PC-3 (cell line): ENCODE measurements around the gene RSL1D1.

Source experiments
- EZH2 ChIP-seq: fragments of 300-600 bp; sonication (generic); IDR thresholded peaks from one replicate; pipeline ENCODE4 v1.6.1; 2017; ENCODE audit warnings: antibody characterized with exemption, mild to moderate bottlenecking, low read length; ENCODE audit not compliant: unreplicated experiment
- TF ChIP-seq, protein P1 (sequence below): fragments of 300-600 bp; sonication (generic); conservative IDR thresholded peaks from 2 replicates; pipeline ENCODE4 v1.5.1; 2017; ENCODE audit warnings: antibody characterized with exemption, low read depth, mild to moderate bottlenecking, low read length

DNA sequence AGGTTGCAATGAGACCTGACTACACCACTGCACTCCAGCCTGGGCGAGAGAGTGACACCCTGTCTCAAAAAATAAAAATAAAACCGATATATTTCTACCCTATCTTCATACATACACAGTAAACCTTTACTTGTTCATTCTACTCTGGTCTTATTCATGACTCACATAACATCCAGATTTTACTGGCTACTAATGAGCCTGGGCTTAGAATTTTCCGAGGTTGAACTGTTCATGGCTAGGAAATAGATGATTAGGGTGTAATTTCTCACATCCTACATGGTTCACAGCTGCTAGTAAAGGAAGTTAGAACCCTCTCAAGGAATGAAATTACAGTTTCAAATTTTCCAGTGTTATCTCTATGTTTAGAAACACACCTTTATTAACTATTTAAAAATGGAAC lies 49.7 kb upstream of the RSL1D1 start:
- TF ChIP-seq, protein P1, sequence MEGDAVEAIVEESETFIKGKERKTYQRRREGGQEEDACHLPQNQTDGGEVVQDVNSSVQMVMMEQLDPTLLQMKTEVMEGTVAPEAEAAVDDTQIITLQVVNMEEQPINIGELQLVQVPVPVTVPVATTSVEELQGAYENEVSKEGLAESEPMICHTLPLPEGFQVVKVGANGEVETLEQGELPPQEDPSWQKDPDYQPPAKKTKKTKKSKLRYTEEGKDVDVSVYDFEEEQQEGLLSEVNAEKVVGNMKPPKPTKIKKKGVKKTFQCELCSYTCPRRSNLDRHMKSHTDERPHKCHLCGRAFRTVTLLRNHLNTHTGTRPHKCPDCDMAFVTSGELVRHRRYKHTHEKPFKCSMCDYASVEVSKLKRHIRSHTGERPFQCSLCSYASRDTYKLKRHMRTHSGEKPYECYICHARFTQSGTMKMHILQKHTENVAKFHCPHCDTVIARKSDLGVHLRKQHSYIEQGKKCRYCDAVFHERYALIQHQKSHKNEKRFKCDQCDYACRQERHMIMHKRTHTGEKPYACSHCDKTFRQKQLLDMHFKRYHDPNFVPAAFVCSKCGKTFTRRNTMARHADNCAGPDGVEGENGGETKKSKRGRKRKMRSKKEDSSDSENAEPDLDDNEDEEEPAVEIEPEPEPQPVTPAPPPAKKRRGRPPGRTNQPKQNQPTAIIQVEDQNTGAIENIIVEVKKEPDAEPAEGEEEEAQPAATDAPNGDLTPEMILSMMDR = no peak
- no peak for TF ChIP-seq EZH2
